K562 (cell line): Measurements from ENCODE around the gene DIRAS1.
A peak's percentile ranks its signal among the peaks of the same experiment; 100 is the strongest.

Experiments
- CEBPB ChIP-seq: fragments of 450-650 bp; IDR thresholded peaks from 2 replicates; pipeline ENCODE4 v1.6.1; 2016; ENCODE audit warnings: missing genetic modification characterization, missing compliant biosample characterization
- FOXK1 ChIP-seq: sonication (generic); formaldehyde crosslinking; IDR thresholded peaks from 2 replicates; pipeline ENCODE4 v1.8.0; 2022; ENCODE audit warnings: missing genetic modification reagents, mild to moderate bottlenecking, borderline replicate concordance
- ILF3 ChIP-seq: fragments of 450-650 bp; IDR thresholded peaks from 2 replicates; pipeline ENCODE4 v1.6.1; 2018; ENCODE audit warnings: antibody characterized with exemption, mild to moderate bottlenecking, moderate library complexity, borderline replicate concordance
- KLF16 ChIP-seq: IDR thresholded peaks from 2 replicates; pipeline ENCODE4 v1.6.1; 2016; ENCODE audit warnings: antibody characterized with exemption
- SMC3 ChIP-seq: conservative IDR thresholded peaks from 2 replicates; pipeline ENCODE4 v1.6.1; 2011; ENCODE audit warnings: low read depth, low read length, improper control_type of control experiment; ENCODE audit not compliant: insufficient read depth
- STAT6 ChIP-seq: sonication (generic); formaldehyde crosslinking; IDR thresholded peaks from 2 replicates; pipeline ENCODE4 v1.8.1; 2023; ENCODE audit warnings: mild to moderate bottlenecking, missing genetic modification reagents
- VEZF1 ChIP-seq: fragments of 200-800 bp; sonication (Bioruptor generic); IDR thresholded peaks from 2 replicates; pipeline ENCODE4 v1.6.1; 2017; ENCODE audit warnings: missing genetic modification characterization, missing compliant biosample characterization
- ZNF140 ChIP-seq: fragments of 250-450 bp; sonication (Bioruptor Pico); IDR thresholded peaks from 2 replicates; pipeline ENCODE4 v1.8.0; 2021; ENCODE audit warnings: moderate library complexity, mild to moderate bottlenecking, inconsistent platforms
- TF ChIP-seq, protein P1 (sequence below), 3 experiments: IDR thresholded peaks in 2 of 3; conservative IDR thresholded peaks in 1 of 3; 2 replicates each; pipeline ENCODE4 v1.5.1; 2011 to 2012; ENCODE audit warnings: low read length in 3 of 3, mild to moderate bottlenecking in 3 of 3, control low read depth in 2 of 3, improper control_type of control experiment in 1 of 3, inconsistent platforms in 1 of 3, low read depth in 1 of 3, mixed read lengths in 1 of 3, moderate library complexity in 1 of 3; ENCODE audit not compliant: insufficient read depth in 2 of 3
- TF ChIP-seq, protein P2 (sequence below): sonication (generic); formaldehyde crosslinking; IDR thresholded peaks from 2 replicates; pipeline ENCODE4 v1.5.0; 2020; ENCODE audit warnings: missing genetic modification reagents

DNA sequence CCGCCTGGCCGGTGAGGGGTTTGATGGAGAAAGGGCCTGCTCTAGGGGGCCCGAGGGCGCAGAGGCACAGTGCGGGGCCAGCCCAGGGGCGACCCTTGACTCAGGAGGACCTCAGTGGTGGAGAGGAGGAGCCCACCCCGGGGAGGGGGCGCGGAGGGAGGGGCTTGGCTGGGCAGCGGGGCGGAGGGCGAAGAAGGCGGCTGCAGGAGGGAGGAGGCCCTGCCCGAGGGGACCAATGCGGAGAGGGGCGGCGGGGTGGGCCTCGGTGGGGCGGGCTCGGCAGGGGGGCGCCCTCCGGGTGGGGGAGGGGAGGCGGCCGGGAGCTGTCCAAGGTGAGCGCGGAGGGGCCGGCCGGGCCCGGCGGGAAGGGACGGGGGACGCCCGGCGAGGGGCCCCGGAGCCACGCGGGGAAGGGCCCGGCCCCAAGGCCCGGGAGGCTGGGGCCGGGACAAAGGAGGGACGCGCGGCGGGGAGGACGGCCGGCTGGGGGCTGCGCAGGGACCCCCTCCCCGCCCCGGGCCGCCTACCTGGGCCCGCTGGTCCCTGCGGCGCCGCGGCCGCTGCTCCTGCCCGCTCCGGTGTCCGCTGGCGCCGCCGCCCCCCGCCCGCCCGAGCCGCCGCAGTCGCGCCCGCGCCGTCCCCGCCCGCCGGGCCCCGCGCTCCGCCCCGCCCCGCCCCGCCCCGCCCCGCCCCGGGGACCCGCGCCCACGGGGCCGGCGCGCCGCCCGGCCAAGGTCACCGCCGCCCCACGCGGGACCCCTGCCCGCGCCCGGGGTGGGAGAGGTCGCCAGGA is at the start of gene DIRAS1:
- TF ChIP-seq ZNF140 (CRISPR knock-in tag) (no peak), KLF16 (no peak), STAT6 (CRISPR knock-in tag) (no peak), SMC3 (no peak), VEZF1 (CRISPR knock-in tag) (peak; percentile 65), ILF3 (no peak), FOXK1 (CRISPR knock-in tag) (no peak), CEBPB (tag) (no peak)
- TF ChIP-seq, protein P1, sequence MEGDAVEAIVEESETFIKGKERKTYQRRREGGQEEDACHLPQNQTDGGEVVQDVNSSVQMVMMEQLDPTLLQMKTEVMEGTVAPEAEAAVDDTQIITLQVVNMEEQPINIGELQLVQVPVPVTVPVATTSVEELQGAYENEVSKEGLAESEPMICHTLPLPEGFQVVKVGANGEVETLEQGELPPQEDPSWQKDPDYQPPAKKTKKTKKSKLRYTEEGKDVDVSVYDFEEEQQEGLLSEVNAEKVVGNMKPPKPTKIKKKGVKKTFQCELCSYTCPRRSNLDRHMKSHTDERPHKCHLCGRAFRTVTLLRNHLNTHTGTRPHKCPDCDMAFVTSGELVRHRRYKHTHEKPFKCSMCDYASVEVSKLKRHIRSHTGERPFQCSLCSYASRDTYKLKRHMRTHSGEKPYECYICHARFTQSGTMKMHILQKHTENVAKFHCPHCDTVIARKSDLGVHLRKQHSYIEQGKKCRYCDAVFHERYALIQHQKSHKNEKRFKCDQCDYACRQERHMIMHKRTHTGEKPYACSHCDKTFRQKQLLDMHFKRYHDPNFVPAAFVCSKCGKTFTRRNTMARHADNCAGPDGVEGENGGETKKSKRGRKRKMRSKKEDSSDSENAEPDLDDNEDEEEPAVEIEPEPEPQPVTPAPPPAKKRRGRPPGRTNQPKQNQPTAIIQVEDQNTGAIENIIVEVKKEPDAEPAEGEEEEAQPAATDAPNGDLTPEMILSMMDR (IDR thresholded peaks at IDR 0.05 in 2 of 3, conservative IDR thresholded peaks at IDR 0.05 in 1 of 3; ENCODE audit: insufficient read depth in 2 of 3, low read depth in 1 of 3, low read length in 3 of 3), result no peak
- TF ChIP-seq, protein P2, sequence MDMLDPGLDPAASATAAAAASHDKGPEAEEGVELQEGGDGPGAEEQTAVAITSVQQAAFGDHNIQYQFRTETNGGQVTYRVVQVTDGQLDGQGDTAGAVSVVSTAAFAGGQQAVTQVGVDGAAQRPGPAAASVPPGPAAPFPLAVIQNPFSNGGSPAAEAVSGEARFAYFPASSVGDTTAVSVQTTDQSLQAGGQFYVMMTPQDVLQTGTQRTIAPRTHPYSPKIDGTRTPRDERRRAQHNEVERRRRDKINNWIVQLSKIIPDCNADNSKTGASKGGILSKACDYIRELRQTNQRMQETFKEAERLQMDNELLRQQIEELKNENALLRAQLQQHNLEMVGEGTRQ (CRISPR knock-in tag), result no peak
